Mesendoderm (in vitro differentiated cells): Measurements from ENCODE around the gene MSI1.
A peak's percentile ranks its signal among the peaks of the same experiment; 100 is the strongest.

ENCODE experiments used
- DNase-seq: peaks from one replicate; pipeline ENCODE4 v3.0.0; 2013
- H2AK5ac ChIP-seq: 2 replicates; pipeline ENCODE4 v1.6.1; 2013; ENCODE audit warnings: low read length, inconsistent platforms
- H2BK120ac ChIP-seq: 2 replicates; pipeline ENCODE4 v1.6.1; 2013; ENCODE audit warnings: low read depth, mild to moderate bottlenecking, low read length, moderate library complexity, mixed read lengths
- H2BK15ac ChIP-seq: replicated peaks from 2 replicates; pipeline ENCODE4 v1.6.1; 2013; ENCODE audit warnings: low read depth, mild to moderate bottlenecking, moderate library complexity
- H2BK5ac ChIP-seq: 2 replicates; pipeline ENCODE4 v1.6.1; 2013; ENCODE audit warnings: low read length, inconsistent platforms
- H3K18ac ChIP-seq: 2 replicates; pipeline ENCODE4 v1.6.1; 2013; ENCODE audit warnings: mild to moderate bottlenecking, low read length, mixed read lengths
- H3K23ac ChIP-seq: one replicate; pipeline ENCODE4 v1.6.1; 2013; ENCODE audit warnings: low read length
- H3K27ac ChIP-seq: 2 replicates; pipeline ENCODE4 v1.5.1; 2013; ENCODE audit warnings: low read depth, mild to moderate bottlenecking, inconsistent platforms, low read length, moderate library complexity
- H3K27me3 ChIP-seq: 2 replicates; pipeline ENCODE4 v1.6.1; 2013; ENCODE audit warnings: low read length, control low read depth, mild to moderate bottlenecking, inconsistent platforms; ENCODE audit not compliant: insufficient read depth, poor library complexity
- H3K36me3 ChIP-seq: 2 replicates; pipeline ENCODE4 v1.6.1; 2013; ENCODE audit warnings: low read length, inconsistent platforms; ENCODE audit not compliant: control insufficient read depth, insufficient read depth
- H3K4ac ChIP-seq: one replicate; pipeline ENCODE4 v1.6.1; 2013; ENCODE audit warnings: low read depth, mild to moderate bottlenecking, low read length, moderate library complexity
- H3K4me1 ChIP-seq: 2 replicates; pipeline ENCODE4 v1.6.1; 2013; ENCODE audit warnings: low read depth, low read length, inconsistent platforms; ENCODE audit not compliant: control insufficient read depth
- H3K4me2 ChIP-seq: 2 replicates; pipeline ENCODE4 v1.6.1; 2013; ENCODE audit warnings: low read length
- H3K4me3 ChIP-seq: 2 replicates; pipeline ENCODE4 v1.5.1; 2013; ENCODE audit warnings: mild to moderate bottlenecking, low read length
- H3K56ac ChIP-seq: one replicate; pipeline ENCODE4 v1.6.1; 2013; ENCODE audit warnings: low read length
- H3K79me1 ChIP-seq: 2 replicates; pipeline ENCODE4 v1.6.1; 2013; ENCODE audit warnings: low read length, inconsistent platforms
- H3K79me2 ChIP-seq: 2 replicates; pipeline ENCODE4 v1.6.1; 2013; ENCODE audit warnings: mild to moderate bottlenecking, low read length; ENCODE audit not compliant: control insufficient read depth, insufficient read depth
- H3K9ac ChIP-seq: 2 replicates; pipeline ENCODE4 v1.6.1; 2013; ENCODE audit warnings: low read length, inconsistent platforms
- H4K5ac ChIP-seq: one replicate; pipeline ENCODE4 v1.6.1; 2013; ENCODE audit warnings: low read length
- H4K8ac ChIP-seq: one replicate; pipeline ENCODE4 v1.6.1; 2013; ENCODE audit warnings: low read depth, mild to moderate bottlenecking, control low read depth, low read length, moderate library complexity
- WGBS: extraction: QIAGEN DNeasy Blood & Tissue Kit; methylation state at CpG from one replicate; pipeline ENCODE4 v1.1.7; 2013; ENCODE audit warnings: low lambda C conversion rate, missing lambda C conversion rate; ENCODE audit not compliant: insufficient coverage; ENCODE audit errors: extremely low coverage; 5-methylcytosine and 5-hydroxymethylcytosine counted together

MSI1 gene

DNA sequence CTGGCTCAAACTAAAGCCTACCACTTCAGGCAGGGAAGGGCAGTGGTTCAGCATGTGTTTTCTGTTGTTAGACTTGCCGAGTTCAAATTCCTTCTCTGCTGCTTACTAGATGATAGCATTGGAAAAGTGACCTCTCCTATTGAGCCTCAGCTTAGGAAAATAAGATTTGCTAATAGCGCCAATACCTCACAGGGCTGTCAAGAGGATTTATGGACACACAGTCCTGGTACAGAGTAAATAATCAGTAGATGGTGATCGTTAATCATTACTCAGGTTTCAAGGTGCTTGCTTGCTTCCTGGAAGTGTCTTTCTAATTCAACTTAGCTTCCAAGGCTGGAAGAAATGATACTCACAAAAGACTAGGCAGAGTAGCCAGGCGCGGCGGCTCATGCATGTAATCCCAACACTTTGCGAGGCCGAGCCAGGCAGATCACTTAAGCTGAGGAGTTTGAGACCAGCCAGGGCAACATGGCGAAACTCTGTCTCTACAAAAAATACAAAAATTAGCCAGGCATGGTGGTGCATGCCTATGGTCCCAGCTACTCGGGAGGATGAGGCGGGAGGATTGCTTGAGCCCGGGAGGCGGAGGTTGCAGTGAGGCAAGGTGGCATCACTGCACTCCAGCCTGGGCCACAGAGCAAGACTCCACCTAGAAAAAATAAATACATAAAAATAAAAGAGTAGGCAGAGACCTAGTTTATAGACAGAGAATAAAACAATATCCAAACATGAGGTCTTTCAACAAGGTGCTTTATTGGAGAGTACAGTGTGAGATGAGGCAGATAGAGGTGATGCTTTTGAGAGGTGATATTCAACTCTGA is 47.4 kb downstream of the MSI1 start:
- no peak overlapping the region for H3K4me3 ChIP-seq
- WGBS, result no CpG with 5 or more reads among the region's 13 CpGs

GRCh38 chr12:120317224-120318105 is 51.5 kb downstream of the MSI1 start:
- peak; percentile 100 for DNase-seq
- Histone ChIP-seq H3K4me3 (peak overlapping the region; percentile 59), H4K8ac (peak overlapping the region; percentile 84), H3K4ac (no peak overlapping the region), H4K5ac (no peak overlapping the region), H3K27ac (peak overlapping the region; percentile 39), H3K9ac (peak overlapping the region; percentile 85), H2BK120ac (no peak overlapping the region), H3K79me1 (no peaks in the 10 kb centered on the region), H3K56ac (peak overlapping the region; percentile 97), H3K4me2 (peak overlapping the region; percentile 85), H3K79me2 (no peaks in the 10 kb centered on the region), H3K27me3 (no peaks in the 10 kb centered on the region), H2BK15ac (no peak overlapping the region), H3K4me1 (peaks cover 2% of the 10 kb centered on the region), H2AK5ac (no peak overlapping the region), H3K18ac (peak overlapping the region; percentile 30), H2BK5ac (peak overlapping the region; percentile 54), H3K23ac (no peak overlapping the region), H3K36me3 (no peaks in the 10 kb centered on the region)
- WGBS, result no CpG with 5 or more reads among the region's 42 CpGs

More for the DNA sequence above, 47.4 kb downstream of the MSI1 start:
- no peak overlapping the region for H2BK15ac ChIP-seq
- H3K9ac ChIP-seq, result no peak overlapping the region
- H3K4me1 ChIP-seq, result peaks cover 2% of the 10 kb centered on the region
- H4K5ac ChIP-seq, result no peak overlapping the region
- H4K8ac ChIP-seq, result no peak overlapping the region
- H3K4ac ChIP-seq, result no peak overlapping the region
- H3K4me2 ChIP-seq, result no peak overlapping the region
- no peak overlapping the region for H3K18ac ChIP-seq
- H2AK5ac ChIP-seq, result no peak overlapping the region
- H3K56ac ChIP-seq, result no peak overlapping the region
- H3K36me3 ChIP-seq, result no peaks in the 10 kb centered on the region
- H3K23ac ChIP-seq, result no peak overlapping the region
- H3K27ac ChIP-seq, result no peak overlapping the region
- H3K27me3 ChIP-seq, result no peaks in the 10 kb centered on the region
- H2BK5ac ChIP-seq, result no peak overlapping the region
- no peak overlapping the region for H2BK120ac ChIP-seq
- H3K79me1 ChIP-seq, result no peaks in the 10 kb centered on the region
- H3K79me2 ChIP-seq, result no peaks in the 10 kb centered on the region
- DNase-seq, result no peak

DNA sequence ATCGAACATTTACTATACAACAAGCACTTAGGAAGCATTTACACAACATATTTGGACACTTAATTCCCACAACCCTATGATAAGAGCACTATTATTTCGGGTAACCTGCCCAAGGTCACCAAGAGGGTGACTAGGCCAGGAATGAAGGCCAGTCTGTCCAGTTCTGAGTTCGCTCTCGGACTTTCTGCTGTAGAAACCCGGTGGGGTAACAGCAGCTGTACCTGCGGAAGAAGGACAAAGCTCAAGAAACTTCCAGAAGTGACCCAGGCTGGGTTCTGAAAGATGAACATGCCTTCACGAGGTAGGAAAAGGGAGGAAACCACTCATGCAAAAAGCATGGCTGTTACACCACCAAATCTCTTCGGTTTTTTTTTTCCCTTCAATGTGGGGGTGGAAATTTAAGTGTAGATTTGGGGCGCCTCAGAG is 52.2 kb downstream of the MSI1 start:
- Histone ChIP-seq H2BK5ac (no peak overlapping the region), H3K18ac (peak overlapping the region; percentile 30), H3K4ac (no peak overlapping the region), H3K27me3 (no peaks in the 10 kb centered on the region), H3K4me3 (no peak overlapping the region), H3K9ac (peak overlapping the region; percentile 85), H3K36me3 (no peaks in the 10 kb centered on the region), H4K5ac (no peak overlapping the region), H3K79me2 (no peaks in the 10 kb centered on the region), H2BK15ac (no peak overlapping the region), H3K27ac (peak overlapping the region; percentile 39), H3K79me1 (no peaks in the 10 kb centered on the region), H2BK120ac (no peak overlapping the region), H3K56ac (peak overlapping the region; percentile 97), H3K4me1 (peaks cover 2% of the 10 kb centered on the region), H3K23ac (no peak overlapping the region), H2AK5ac (no peak overlapping the region), H4K8ac (peak overlapping the region; percentile 84), H3K4me2 (peak overlapping the region; percentile 85)
- no CpG with 5 or more reads among the region's 9 CpGs for WGBS
- peak; percentile 27 for DNase-seq

DNA sequence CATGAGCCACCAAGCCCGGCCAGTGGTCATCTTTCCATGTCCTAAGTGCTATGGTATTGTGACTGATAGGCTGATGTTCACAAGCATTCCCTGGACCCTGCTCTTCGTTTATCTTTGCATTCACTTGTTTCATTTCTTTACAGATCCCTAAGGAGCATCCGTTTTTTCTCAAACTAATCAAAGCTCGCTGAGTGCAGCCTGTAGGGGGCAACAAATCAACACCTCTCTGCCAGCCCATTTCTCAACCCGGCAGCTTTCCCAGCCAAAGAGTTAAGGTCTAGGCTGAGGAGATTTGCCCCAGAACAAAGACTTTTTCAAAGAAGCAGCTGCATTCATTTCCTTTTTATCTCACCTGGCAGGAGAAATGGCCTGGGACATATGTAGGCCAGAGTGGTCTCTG is 54.7 kb downstream of the MSI1 start:
- Histone ChIP-seq H3K79me2 (no peaks in the 10 kb centered on the region), H3K9ac (no peak overlapping the region), H3K18ac (no peak overlapping the region), H4K5ac (no peak overlapping the region), H3K23ac (no peak overlapping the region), H3K27ac (no peak overlapping the region), H2AK5ac (no peak overlapping the region), H2BK120ac (no peak overlapping the region), H3K4me1 (peaks cover 2% of the 10 kb centered on the region), H3K4me2 (no peak overlapping the region), H3K79me1 (no peaks in the 10 kb centered on the region), H3K56ac (no peak overlapping the region), H2BK5ac (no peak overlapping the region), H4K8ac (no peak overlapping the region), H2BK15ac (no peak overlapping the region), H3K4ac (no peak overlapping the region), H3K36me3 (no peaks in the 10 kb centered on the region), H3K4me3 (no peak overlapping the region), H3K27me3 (no peaks in the 10 kb centered on the region)
- peak; percentile 59 for DNase-seq
- no CpG with 5 or more reads among the region's 5 CpGs for WGBS

- Histone ChIP-seq H3K4me3 (peak within 1 kb of the TSS; percentile 95), H2AK5ac (no peak within 1 kb of the TSS), H3K79me1 (no peaks in the 10 kb centered on the region), H3K18ac (peak within 1 kb of the TSS; percentile 45), H3K23ac (no peak within 1 kb of the TSS), H2BK5ac (no peak within 1 kb of the TSS), H3K27me3 (no peaks in the 10 kb centered on the region), H4K8ac (no peak within 1 kb of the TSS), H2BK15ac (no peak within 1 kb of the TSS), H3K56ac (peak within 1 kb of the TSS; percentile 95), H3K4me2 (peak within 1 kb of the TSS; percentile 97), H4K5ac (peak within 1 kb of the TSS; percentile 71), H2BK120ac (no peak within 1 kb of the TSS), H3K4ac (no peak within 1 kb of the TSS), H3K36me3 (no peaks in the 10 kb centered on the region), H3K79me2 (no peaks in the 10 kb centered on the region), H3K9ac (peak within 1 kb of the TSS; percentile 86), H3K4me1 (no peaks in the 10 kb centered on the region), H3K27ac (no peak within 1 kb of the TSS)
- WGBS, result no CpG with 5 or more reads among the region's 31 CpGs
- DNase-seq, result peak; percentile 96
Observed at GRCh38 chr12:120301962-120302815, 66.8 kb downstream of the MSI1 start, which contains the start of gene SIRT4. SIRT4 (plus strand) TSS chr12:120302321; CDS start chr12:120303562, 1,241 bp downstream.
